Stimulated activated CD4-positive, alpha-beta T cell treated with anti-CD3 and anti-CD28 coated beads, Interleukin-2, amount 100 ng/mL, for 24 hours (primary cell): ENCODE data around the gene ATG14.
A peak's percentile ranks its signal among the peaks of the same experiment; 100 is the strongest.
"Not testable (repeated sequence)": the region's sequence is repeated elsewhere in the genome, so short reads cannot be mapped to it uniquely, and the experiment has no call there.

Experiments used
- DNase-seq, 2 donors: peaks; one replicate each; pipeline ENCODE4 v3.0.0-alpha.2; 2020

Gene ATG14

DNA sequence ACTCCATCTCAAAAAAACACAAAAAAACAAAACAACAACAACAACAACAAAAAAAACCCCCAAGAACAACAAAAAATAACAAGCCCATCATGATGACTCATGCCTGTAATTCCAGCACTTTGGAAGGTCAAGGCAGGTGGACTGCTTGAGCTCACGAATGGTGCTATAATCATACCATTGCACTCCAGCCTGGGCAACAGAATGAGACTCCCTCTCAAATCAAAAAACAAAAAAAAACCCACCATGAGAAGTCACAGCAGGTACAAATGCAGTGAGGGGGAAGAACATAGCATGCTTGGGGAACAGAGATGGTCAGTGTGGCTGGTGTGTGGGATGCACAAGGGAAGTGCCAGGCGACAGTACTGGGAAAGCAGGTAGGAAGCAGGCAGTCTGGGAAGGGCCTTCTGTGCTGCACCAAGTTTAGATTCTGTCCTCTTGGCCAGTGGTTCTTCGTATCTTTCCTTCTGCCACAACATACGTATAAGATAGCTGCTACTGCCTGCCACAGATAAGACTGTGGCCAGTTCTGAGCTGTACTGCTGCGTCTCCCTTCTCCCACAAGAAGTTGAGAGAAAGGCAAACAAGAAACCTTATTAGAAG lies 28.0 kb downstream of the ATG14 start:
- no peak for DNase-seq

DNA sequence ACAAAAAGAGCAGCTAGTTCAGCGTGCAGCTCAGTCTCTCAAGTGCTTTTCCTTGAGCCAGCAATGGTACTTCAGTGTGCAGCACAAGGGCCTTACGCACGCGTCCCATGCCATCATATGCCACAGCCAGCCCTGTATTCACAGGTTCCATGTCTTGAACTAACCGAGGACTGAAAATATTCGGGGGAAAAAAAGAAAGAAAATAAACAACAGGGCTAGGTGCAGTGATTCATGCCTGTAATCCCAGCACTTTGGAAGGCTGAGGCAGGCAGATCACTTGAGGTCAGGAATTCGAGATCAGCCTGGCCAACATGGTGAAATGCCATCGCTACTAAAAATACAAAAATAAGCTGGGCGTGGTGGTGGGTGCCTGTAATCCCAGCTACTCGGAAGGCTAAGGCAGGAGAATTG lies 28.6 kb downstream of the ATG14 start:
- not testable (repeated sequence) for DNase-seq

DNA sequence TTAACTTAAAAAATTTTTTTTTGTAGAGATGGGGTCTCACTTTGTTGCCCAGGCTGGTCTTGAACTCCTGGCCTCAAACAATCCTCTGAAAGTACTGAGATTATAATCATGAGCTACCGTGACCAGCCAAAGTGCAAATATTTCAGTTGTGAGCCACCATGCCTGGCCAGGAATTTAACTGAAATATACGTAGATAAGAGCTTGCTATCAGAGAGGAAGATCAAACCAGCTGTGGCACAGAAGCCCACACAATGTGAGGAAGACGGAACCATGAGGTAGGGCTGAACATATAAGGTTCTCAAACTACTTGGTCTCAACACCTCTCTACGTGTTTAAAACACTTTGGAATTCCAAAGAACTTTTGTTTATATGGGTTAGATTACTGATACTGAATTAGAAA lies 29.1 kb downstream of the ATG14 start:
- no peak for DNase-seq

DNA sequence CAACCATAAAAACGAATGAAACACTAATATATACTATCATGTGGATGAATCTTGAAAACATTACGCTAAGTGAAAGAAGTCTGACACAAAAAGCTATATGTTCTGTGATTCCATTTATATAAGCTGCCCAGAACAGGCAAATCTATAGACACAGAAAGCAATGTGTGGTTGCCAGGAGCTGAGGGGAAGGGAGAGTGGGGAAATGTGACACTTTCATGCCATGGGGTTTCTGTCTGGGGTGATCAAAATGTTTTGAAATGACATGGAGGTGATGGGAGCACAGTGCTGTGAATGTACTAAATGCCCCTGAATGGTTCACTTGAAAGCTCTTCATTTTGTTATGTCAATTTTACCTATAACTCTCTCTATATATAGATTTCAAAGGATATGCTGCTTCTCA lies 30.1 kb downstream of the ATG14 start:
- DNase-seq, result no peak

DNA sequence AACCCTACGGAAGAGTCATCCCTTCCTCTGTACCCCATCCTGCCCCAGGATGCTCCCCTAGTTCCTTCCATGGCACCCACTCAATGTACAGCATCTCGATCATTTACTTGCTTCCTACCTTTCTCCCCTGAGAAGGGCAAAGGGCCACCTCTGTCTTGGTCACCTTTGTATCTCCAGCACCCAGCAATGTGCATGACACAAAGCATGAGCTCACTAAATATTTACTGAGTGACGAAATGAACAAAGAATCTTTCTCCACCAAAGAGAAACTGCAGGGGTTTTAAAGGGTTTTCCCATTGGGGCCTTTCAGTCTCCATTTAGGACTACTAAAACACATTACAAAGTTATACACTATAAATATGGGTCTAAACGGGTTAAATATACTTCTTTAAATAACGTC lies 30.6 kb downstream of the ATG14 start:
- no peak for DNase-seq

DNA sequence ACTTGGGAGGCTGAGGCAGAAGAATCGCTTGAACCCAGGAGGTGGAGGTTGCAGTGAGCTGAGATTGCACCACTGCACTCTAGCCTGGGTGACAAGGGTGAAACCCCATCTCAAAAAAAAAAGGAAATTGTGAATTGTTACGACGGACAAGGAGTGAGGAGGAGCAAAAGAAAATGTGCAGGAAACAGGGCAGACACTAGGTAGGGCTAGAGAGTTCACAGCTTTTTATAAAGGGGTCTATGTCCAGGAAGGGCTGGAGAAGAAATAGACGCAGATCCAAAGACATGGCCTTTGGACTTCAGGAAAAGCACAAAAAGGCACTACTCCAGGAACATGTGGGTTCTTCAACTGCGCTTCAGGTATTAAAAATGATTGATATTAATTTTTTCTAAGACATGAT lies 34.4 kb downstream of the ATG14 start:
- no peak for DNase-seq

DNA sequence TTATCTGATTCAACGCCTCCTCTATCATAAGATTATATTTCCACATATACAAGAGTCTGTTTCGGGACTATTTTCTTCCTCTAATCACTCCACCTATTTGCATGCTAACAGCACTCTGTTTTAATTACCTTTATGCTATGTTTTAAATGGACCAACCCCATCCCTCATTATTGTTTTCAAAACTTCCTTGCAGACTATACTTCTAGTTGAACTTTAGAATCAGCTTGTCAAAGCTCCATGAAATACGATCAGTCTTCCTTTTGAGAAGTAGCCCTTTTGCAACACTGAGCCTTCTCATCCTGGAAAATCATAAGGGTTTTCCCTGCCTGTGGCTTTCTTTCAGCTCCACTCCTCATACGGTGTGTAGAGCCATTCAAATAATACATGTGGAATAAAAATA lies 36.9 kb downstream of the ATG14 start:
- no peak for DNase-seq

DNA sequence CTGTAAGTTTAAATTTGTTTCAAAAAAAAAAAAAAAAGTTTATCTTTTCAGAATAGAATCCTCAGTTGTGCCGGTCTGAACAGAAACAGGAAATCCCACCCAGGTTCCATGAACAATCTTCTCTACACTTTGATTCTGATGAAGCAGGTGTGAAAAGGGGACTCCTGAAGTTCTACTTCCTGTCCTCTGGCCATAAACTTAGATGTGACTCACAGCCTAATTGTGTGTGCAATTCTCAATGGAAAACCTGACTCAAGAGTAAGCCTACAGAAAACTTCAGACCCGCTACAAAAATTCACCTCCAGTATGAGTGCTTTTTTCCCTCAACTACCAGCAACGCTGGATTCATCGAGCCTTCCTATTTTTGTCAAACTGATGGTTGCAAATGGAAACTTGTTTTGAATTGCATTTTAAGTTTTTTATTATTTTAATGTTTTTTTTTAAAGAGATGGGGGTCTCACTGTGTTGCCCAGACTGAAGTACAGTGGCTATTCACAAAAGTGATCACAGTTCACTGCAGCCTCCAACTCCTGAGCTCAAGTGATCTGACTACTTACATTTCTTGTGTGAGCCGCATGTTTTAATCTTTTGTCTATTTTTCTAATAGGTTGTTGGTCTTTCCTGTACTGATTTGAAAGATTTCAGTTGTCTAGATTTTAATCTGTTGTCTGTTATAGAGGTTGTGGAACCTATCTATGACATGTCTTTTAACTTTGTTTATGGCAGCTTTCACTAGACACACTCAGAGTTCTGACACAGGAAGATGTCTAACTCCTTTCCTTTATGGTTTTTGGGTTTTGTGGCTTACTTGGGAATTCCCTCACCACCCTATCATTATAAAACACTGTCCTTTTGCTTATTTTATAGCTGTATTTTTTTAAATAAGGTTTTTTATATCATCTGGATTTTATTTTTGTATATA lies 37.6 kb downstream of the ATG14 start:
- DNase-seq, result peak in 1 of 2 donors; percentile 44

DNA sequence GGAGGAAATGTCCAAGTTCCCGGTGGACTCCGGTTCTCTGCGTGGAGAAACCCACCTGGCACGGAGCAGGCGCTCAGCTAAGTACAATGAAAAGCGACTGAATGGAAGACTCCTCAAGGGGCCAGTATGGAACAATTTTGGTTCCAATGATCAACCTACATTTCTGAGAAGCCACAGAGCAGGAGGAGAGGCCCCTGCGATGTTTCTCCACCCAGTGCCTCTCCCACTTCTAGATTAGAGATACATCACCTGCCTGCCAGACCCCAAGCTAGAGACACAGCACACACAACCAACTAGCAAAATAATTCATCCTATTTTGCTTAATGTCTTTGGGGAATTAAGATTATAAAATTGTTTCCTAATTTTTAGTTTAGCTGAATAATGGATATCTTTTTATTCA lies 38.8 kb downstream of the ATG14 start:
- DNase-seq, result no peak

DNA sequence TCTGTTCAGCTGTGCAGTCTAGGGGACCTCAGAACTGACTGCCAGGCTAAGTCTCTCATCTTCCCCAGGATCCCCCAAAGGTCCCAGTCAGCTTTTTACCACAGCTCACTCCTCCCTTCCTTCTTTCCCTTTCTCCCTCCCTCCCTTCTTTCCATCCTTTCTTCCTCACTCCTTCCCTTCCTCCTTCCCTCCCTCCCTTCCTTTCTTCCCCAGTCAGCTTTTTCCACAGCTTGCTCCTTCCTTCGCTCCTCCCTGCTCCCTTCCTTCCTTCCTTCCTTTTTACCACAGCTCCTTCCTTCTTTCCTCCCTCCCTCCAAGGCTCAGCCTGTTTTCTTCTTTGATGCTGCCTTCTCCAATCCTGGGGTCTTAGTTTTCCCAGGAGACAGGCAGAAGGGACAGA lies 39.2 kb downstream of the ATG14 start:
- no peak for DNase-seq

DNA sequence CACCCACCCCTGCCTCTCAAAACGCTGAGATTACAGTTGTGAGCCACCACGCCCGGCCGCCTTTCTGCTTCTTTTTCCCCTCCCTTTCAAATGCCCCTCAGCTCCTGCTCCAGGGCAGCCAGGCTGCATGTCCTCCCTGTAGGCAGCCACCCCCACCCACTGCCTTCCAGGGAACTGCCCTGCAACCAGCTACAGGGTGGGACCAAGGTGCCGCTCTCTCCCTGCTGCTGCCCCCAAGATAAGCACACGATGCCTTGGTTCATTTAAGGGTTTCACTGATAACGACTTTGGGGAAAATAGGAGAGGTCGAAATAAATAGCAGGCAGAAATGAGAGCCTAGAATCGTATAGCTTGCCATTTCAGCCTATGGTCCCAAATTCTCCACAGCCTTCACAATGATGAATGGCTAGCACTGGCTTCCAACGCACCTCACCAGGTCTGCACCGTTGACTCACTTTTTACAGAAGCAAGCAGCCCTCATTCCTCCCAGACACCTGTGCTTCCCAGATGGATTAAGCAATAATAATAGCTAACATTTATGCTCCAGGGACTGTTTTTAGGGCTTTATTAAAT lies 40.7 kb downstream of the ATG14 start:
- no peak for DNase-seq

DNA sequence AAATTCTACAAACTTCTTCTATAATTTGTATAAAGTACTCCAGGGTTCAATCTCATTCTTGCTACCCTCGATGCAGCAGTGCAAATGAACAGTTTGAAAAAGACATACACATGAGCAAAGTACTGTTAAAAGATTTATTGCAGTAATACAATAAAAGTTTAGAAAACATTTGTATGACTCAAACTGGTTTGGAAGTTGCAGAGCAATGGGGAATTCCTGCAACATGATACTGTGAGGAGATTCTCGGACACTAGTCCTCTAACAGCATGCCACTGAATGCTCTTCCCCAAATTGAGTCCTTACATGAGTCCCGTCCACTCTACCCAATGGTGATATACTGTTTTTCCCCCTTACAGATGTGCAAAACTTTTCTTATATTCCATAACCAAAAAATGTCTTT lies 45.4 kb downstream of the ATG14 start:
- DNase-seq, result no peak

DNA sequence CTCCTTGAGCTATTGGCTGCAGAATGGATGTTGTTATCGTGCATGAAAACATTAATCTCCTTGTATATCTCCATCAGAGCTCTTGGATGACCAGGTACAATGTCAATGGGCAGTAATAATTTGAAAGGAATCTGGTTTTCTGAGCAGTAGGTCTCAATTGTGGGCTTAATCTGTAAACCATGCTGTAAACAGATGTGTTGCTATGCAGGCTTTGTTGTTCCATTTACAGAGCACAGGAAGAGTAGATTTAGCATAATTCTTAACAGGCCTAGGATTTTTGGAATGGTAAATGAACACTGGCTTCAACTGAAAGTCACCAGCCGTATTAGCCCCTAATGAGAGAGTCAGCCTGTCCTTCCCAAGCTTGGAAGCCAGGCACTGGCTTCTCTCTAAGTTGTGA lies 50.4 kb downstream of the ATG14 start:
- no peak for DNase-seq

DNA sequence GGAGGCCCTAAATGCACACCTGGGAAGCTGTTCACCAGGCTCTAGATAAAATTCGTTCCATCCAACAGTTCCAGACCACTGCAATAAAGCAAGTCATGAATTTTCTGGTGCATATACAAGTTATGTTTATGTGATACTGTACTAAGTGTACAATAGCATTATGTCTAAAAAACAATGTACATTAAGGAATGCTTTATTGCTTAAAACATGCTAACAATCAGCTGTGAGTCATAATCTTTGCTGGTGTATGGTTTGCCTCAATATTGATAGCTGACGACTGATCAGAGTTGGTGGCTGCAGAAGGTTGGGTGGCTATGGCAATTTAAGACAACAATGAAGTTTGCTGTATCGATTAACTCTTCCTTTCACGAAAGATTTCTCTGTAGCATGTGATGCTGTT lies 52.3 kb downstream of the ATG14 start:
- no peak for DNase-seq

DNA sequence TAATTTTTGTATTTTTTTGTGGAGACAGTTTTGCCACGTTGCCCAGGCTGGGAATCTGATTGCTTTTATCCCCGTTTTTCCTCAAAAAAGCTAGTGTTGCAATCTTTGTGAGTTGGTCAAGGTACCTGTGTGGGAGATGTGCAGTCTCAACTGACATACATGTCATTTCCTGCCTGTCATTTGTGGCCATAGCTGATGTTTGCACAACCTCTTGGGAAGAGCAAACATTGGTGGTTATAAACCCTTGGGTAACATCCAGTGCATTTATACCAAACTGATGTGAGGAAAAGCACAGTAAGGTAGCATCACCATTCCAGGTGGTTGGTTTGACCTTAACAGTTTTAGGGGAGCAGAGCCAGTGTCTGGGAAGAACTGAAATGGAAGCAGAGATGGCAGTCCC lies 54.7 kb downstream of the ATG14 start:
- no peak for DNase-seq

DNA sequence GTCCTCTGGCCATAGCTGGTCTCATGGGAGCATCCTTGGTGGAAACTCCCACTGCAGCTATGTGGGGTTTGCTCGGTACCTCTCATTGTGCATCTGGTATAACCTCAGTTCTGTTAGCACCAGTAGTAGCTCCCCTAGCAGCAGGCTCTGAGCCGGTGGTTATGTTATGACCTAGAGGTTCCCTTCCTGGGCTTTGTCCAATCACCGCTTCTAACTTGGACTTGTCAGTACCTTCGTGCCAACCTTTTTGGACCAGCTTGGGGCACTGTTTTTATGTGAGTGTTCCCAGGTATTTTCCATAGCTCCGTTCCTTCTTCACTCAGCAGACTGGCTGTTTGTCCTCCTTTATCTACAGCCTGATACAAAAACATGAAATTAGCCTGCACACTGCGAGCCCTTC lies 55.7 kb downstream of the ATG14 start:
- no peak for DNase-seq

DNA sequence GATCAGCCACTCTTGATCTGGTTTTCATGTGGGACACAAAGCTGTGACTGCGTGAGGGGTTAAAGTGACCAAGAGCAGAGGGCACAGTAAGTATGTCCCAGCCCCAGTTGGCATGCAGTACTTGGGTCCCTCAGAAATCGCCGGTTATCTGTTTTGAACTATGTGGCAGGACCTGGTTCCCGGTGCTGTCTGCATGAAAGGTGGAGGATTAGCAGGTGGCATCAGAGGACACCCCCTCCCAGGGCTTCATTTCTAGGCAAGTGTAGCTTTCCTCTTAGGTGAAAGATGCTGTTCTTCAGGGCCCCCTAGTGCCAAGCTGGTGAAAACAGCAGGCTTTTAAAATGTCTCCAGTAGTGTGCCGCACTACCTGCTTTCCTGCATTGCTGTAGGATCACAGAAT lies 57.1 kb downstream of the ATG14 start:
- DNase-seq, result peak; percentile 47 to 68

DNA sequence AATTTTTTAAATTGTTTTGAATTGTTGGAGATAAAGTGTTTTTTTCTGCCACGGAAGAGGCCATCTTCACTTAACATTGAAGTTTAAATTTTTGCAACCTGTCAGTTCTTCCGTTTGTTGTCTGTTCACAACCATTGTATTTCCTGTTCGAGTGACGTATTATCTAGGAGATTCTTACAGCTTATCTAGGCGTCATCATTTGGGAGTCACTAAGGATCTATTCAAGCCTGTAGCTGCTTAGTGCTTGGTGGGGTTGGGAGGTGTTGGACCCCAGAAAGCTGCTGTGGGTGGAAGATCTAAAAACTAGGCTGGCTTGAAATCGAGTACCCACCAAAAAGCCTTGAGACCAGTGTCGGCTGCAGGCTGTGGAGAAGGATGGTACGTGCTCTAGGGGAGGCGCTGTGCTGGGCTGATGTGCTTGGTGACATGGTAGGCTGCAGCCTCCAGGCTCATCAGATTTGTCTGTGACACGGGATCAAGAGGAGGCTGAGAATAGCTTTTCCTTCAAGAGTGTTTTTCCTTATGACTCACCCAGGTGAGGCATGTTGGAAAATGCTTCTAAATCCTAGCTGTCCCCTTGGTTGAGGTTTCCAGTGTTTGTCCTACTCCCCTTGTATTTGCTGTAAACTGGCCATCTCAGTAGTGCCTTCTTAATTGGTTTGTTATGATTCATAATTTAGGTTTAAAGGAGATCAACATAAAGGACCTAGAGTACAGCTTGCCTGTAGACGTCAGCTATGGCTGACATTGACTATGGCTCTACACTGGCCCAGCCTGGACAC lies 57.8 kb downstream of the ATG14 start:
- DNase-seq, result no peak

DNA sequence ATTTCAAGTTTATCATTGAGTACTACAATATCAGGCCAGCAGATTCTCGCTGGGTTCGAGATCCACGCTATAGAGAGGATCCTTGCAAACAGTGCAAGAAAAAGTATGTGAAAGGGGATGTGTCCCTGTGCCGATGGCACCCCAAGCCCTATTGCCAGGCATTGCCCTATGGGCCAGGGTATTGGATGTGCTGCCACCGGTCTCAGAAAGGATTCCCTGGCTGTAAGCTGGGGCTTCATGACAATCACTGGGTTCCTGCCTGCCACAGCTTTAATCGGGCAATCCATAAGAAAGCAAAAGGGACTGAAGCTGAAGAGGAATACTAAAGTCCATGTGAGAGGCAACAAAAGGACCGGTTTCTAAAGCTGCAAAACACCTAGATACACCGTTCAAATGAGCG lies 59.4 kb downstream of the ATG14 start:
- no peak for DNase-seq

DNA sequence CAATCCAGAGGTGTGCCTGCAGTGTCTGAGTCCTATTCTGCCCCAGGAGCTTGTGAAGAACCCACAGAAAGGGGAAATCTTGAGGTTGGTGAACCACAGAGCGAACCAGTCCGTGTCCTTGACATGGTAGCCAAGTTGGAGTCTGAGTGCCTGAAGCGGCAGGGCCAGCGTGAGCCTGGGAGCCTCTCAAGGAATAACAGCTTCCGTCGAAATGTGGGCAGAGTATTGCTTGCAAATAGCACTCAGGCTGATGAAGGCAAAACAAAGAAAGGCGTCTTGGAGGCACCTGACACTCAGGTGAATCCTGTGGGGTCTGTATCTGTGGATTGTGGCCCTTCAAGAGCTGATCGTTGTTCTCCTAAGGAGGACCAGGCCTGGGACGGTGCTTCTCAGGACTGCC lies 60.5 kb downstream of the ATG14 start:
- DNase-seq, result no peak

DNA sequence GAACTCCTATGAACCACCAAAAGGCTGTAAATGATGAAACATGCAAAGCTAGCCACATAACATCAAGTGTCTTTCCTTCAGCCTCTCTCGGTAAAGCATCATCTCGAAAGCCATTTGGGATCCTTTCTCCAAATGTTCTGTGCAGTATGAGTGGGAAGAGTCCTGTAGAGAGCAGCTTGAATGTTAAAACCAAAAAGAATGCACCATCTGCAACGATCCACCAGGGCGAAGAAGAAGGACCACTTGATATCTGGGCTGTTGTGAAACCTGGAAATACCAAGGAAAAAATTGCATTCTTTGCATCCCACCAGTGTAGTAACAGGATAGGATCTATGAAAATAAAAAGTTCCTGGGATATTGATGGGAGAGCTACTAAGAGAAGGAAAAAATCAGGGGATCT lies 61.2 kb downstream of the ATG14 start:
- no peak for DNase-seq

DNA sequence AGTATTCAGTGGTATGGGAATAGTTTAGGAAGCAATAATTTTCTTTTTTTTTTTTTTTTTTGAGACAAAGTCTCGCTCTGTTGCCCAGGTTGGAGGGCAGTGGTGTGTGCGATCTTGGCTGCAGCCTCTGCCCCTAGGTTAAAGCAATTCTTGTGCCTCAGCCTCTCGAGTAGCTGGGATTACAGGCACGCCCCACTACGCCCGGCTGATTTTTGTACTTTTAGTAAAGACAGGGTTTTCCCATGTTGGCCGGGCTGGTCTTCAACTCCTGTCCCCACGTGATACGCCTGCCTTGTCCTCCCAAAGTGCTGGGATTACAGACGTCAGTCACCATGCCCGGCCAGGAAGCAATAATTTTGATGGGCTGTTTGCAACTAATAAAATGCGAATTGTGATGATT lies 62.1 kb downstream of the ATG14 start:
- no peak for DNase-seq

DNA sequence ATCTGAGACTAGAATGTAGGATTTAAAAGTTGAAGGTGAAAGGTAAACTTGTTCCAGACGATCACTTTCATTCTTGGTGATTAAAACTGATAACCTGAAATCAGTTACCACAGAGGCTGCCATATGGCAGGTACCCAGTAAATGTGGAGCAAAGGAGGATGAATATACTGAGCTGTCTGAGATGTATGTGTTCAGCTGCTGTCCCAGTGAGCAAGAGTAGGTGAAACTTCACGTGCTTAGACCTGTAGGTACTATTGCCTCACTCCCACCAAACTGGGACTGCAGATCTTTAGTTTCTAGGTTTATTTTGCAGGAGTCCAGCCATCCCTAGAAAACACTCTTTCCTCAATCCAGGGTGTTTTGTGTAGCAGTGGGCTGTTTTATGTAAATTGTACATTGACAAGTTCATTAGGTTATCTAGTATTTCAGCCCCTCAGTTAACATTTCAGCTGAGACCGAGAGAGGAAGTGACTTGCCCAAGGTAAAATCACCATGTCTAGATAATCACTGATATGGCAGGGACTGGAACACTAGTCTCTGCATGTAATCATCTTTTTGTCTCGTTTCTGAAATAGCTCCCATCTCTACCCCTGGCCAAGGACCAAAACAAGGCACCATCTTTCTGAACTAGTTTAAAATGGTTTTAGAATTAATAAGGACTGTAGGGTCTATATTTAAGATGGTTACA lies 62.7 kb downstream of the ATG14 start:
- DNase-seq, result no peak
